RCC 7860 (cell line): ENCODE results near the gene ZSWIM2.
"Not testable (repeated sequence)": the region's sequence is repeated elsewhere in the genome, so short reads cannot be mapped to it uniquely, and the experiment has no call there.

Experiments
- DNase-seq: peaks from one replicate; pipeline ENCODE4 v3.0.0-alpha.2; 2015; ENCODE audit warnings: low spot score
- FAIRE-seq: peaks from 2 replicates; lab custom pipeline; 2012; peaks lifted over from hg19 to GRCh38; lab: Jason Lieb, UNC

ZSWIM2 gene

DNA sequence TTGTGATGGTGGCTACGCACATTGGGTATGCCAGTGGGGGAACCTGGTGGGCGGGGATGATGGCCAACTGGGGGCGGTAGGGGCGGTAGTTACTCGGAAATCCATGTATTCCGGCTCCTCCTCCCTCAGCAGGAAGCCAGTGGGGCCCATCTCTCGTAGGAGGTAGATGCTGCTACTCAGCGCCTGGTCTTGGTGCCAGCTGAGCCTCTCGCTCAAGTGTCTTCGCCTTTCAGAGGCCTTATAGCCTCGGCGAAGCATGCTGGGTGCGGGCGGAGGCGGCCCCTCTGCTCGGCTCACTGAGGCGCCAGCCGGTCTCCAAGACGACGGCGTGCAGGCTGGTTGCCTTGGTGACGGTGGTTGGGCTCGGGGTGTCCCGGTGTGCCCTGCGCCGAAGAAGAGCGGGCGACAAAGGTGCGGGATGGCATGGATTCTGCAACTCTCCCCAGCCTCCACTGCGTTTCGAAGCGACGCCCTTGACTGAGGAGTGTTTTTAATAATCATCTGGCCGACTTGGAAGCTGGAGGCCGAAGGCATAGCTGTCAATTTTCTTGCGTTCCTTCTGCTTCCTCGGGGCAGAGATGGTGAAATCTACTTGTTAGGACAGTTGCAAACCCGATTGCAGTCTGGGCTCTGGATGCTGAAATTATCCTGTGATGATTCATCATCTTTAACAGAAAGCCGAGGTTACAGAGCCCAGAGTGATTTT is at the start of gene ZSWIM2:
ZSWIM2 (minus strand) TSS at position 298 of the 706 bp plus-strand sequence; CDS start at position 258, 40 bp downstream.
- no peak for FAIRE-seq
- no peak for DNase-seq

- DNase-seq, FAIRE-seq: not testable (repeated sequence)
Observed at GRCh38 chr2:186896220-186896619, 47.2 kb upstream of the ZSWIM2 start.

- no peak for FAIRE-seq
- no peak for DNase-seq
Observed at GRCh38 chr2:186895451-186895850, 46.5 kb upstream of the ZSWIM2 start.

DNA sequence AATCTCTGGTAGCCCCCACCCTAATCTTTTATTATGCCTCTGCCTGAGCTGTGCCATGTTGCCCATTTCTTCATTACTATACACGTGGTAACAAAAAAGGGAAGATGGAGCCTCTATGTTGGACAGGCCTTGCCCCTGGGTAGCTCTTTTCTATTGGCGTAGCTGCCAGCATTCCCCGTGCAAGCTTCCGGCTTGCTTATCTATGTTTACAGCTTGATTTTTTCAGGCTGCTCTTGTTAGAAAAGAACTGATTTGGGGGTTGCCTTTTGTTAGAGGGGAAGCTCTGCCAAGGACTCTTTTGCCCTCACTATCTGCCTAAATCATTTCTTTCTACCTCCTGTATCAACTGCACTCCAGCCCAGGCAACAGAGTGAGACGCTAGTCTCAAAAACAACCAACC is 45.5 kb upstream of the ZSWIM2 start:
- FAIRE-seq (no peak), DNase-seq (no peak)

DNA sequence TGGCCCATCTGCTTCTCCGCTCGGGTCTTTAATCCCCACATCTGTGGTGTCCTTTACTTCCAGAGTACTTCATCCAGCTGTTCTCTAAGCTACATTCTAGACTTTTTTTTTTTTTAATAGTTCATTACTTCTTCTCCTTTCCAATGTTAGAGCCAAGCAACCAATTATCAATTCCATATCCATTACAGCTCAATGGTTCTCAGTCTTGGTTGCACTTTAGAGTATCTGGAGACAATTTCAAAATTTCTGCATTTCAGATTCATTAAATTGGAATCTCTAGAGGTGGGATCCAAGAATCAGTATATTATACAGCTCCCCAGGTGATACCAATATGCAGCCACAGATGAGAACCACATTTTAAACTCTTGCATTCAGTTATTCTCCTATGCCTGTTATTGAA is 43.9 kb upstream of the ZSWIM2 start:
- FAIRE-seq (no peak), DNase-seq (no peak)

GRCh38 chr2:186891185-186891621 is 42.2 kb upstream of the ZSWIM2 start:
- FAIRE-seq (no peak), DNase-seq (no peak)

DNA sequence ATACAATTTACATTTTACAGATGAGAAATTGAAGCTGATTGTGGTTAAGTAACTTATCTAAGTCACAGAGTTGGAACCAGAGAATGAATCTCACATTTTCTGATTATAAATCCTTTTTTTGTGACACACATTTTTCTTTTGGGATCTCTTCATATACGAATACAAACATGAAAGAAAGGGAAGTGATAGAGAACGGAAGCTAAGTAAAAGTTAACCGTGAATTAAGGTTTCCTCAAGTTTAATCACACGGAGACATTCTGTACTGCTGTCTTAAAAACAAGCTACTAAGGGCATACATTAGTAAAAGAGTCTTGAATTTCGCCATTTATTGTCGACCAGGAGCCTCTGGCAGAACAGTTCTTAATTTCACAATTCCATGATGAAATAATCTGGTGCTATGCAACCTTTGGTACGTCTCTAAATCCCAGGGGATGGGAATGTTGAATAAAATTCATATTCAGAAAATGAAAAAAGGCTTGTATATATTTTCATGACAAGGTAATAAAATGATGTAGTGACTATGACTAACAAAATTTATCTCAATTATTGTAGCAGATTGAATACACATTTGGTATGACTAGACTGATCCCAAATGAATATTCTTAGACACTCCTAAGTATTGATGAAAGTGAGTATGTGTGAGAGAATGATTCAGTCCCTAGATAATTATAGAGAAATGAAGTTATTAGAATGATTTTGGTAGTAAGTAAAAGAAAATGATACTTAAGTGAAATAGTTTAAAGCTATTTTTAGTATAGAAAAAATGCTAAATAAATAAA is 40.3 kb upstream of the ZSWIM2 start:
- FAIRE-seq = no peak
- DNase-seq = no peak

GRCh38 chr2:186887107-186888090 is 38.4 kb upstream of the ZSWIM2 start:
- DNase-seq = no peak
- FAIRE-seq = no peak

- FAIRE-seq (no peak), DNase-seq (no peak)
Observed at GRCh38 chr2:186884587-186884986, 35.6 kb upstream of the ZSWIM2 start.

- FAIRE-seq = no peak
- no peak for DNase-seq
Observed at GRCh38 chr2:186883666-186884065, 34.7 kb upstream of the ZSWIM2 start.

DNA sequence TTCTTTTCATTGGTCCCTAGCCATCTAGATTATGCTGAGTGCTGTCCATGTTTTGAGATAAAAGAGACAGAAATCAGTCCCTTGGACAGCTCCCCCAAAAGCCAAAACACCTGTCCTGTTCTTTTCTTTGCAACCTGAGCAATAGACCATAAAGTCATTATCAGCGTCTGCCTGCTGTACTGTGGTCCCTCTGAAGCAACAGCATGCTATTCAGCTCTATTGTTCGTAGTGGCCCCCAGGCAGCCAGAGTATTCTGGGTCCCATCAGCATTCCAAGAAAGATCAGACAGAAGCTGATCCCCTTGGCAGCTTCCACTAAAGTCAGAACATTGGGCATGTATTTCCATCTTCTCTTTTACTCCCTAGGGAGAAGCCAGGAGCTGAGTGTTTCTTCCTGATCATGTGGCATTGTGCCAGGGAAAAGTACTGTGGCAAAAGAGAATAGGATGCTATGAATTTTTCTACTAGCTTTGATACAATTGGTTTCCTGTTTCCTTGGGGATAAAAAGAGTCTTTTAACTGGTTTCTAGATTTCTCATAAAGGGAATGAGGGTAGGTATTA is 33.6 kb upstream of the ZSWIM2 start:
- FAIRE-seq (no peak), DNase-seq (no peak)

DNA sequence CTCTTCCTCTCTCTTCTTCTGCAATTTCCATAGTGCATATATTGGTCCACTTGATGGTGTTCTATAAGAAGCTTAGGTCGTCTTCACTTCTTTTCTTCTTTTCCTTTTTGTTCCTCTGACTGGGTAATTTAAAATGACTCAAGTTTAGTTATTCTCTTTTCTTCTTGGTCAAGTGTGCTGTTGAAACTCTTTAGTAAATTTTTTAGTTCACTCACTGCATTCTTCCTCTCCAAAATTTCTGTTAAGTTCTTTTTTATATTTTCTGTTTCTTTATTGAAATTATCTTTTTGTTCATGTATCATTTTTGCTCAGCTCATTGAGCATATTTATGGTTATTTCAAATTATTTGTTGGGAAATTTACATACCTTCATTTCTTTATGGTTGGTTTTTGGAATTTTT is 32.7 kb upstream of the ZSWIM2 start:
- DNase-seq = no peak
- no peak for FAIRE-seq

GRCh38 chr2:186879312-186879711 is 30.3 kb upstream of the ZSWIM2 start:
- FAIRE-seq (no peak), DNase-seq (no peak)

- FAIRE-seq (no peak), DNase-seq (no peak)
Observed at GRCh38 chr2:186874713-186875112, 25.7 kb upstream of the ZSWIM2 start.

GRCh38 chr2:186871881-186872280 is 22.9 kb upstream of the ZSWIM2 start:
- no peak for FAIRE-seq
- DNase-seq = no peak

DNA sequence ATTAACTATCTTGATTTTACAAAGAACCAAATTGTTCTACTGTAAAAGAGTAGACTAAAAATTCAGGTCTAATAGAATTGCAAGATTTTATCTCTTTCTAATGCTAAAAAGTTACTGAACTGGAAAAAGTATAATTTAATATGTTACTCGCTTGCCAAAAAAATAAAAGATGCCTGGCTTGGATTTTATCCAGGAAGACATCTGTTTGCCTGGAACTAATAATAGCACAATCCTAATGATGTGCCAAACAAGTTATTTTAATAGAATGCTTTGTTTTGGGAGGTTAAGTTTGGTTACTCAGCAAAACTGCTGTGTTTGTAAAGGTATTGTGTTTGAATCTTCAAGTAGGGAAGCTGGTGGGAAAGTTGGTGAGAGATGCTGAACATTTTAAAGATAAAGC is 19.4 kb upstream of the ZSWIM2 start:
- DNase-seq (no peak), FAIRE-seq (no peak)

- DNase-seq (no peak), FAIRE-seq (peak; percentile 75)
Observed at GRCh38 chr2:186862869-186863709, 14.1 kb upstream of the ZSWIM2 start.

DNA sequence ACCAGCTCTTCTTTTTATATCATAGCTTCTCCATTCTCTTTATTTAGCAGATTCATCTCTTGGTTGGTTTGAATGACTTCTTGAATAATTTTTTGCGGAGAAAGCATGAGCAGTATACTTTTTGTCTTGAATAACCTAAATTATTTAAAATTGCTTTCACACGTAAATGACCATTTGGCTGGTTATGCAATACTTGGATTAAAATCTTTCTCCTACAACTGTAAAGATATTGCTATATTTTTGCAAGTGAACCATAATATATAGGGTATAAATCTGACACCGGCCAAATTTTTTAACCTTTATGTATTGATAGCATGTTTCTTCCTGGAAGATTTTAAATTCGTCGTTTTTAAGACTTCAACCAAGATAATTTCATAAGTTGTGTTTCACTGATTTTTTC is 6.2 kb upstream of the ZSWIM2 start:
- no peak for FAIRE-seq

DNA sequence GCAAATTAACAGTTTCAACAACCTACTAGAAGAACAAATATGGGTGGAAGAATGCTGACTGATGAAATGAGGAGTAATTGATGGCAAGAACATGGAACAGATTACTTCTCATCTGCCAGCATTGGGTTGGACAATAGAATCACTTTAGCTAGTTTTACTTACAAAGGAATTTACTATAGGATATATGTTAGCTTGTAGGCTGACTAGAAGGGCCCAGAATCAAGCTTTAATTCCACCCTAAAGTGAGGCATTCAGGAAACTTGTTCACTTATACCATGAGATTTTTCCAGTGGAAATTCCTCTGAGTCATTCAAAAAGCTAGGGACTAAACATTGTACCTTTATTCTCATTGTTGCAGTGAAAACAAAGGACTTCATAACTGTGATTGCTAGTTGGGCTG is 5.0 kb upstream of the ZSWIM2 start:
- FAIRE-seq = no peak
- DNase-seq = no peak

More for the DNA sequence above, 6.2 kb upstream of the ZSWIM2 start:
- no peak for DNase-seq

- no peak for FAIRE-seq
- DNase-seq = no peak
Observed at GRCh38 chr2:186852508-186852907, 3.5 kb upstream of the ZSWIM2 start.
